Hippocampal formation (tissue), 2 donors: Measurements from ENCODE around the gene PCP2.

ENCODE experiments used
- DNase-seq, 2 donors: peaks; one replicate each; lab custom pipeline; 2025; lab: John Stamatoyannopoulos, UW

Gene PCP2

GRCh38 chr19:7633698-7634097 is at the start of gene PCP2:
Gene PCP2 (minus strand): TSS chr19:7633719. CDS start chr19:7633457, 262 bp downstream.
- DNase-seq: no peak

GRCh38 chr19:7682175-7682855 is 48.8 kb upstream of the PCP2 start:
- no peak for DNase-seq

GRCh38 chr19:7681340-7682174 is 48.0 kb upstream of the PCP2 start:
- peak in 1 of 2 donors; percentile 23 for DNase-seq

- peak; percentile 62 to 77 for DNase-seq
These were observed 47.3 kb upstream of the PCP2 start, which contains the start of gene TRAPPC5 for GRCh38 chr19:7680606-7681339. Gene TRAPPC5 (plus strand): TSS chr19:7680833. CDS start chr19:7682254, 1,421 bp downstream.

- DNase-seq: no peak
These were observed 46.5 kb upstream of the PCP2 start for GRCh38 chr19:7679771-7680605.

- no peak for DNase-seq
These were observed 45.6 kb upstream of the PCP2 start for GRCh38 chr19:7678971-7679751.

- DNase-seq: no peak
These were observed 44.3 kb upstream of the PCP2 start for GRCh38 chr19:7677669-7678311.

- DNase-seq: no peak
These were observed 43.3 kb upstream of the PCP2 start, which contains the start of gene MCEMP1 for GRCh38 chr19:7676854-7677253. Gene MCEMP1 (plus strand): TSS chr19:7677090. CDS start chr19:7677121, 31 bp downstream.

GRCh38 chr19:7676376-7676775 is 42.9 kb upstream of the PCP2 start:
- no peak for DNase-seq

- DNase-seq: no peak
These were observed 40.8 kb upstream of the PCP2 start for GRCh38 chr19:7674010-7675005.

GRCh38 chr19:7672522-7672921 is 39.0 kb upstream of the PCP2 start:
- no peak for DNase-seq

GRCh38 chr19:7670790-7671189 is 37.3 kb upstream of the PCP2 start:
- no peak for DNase-seq

- no peak for DNase-seq
These were observed 36.7 kb upstream of the PCP2 start for GRCh38 chr19:7670150-7670783.

GRCh38 chr19:7669641-7670040 is 36.1 kb upstream of the PCP2 start:
- DNase-seq: no peak

GRCh38 chr19:7668842-7669241 is 35.3 kb upstream of the PCP2 start, which contains the start of gene RETN:
Gene RETN (plus strand): TSS chr19:7669049. CDS start chr19:7669327, 278 bp downstream.
- DNase-seq: no peak

- peak in 1 of 2 donors; percentile 19 for DNase-seq
These were observed 31.6 kb upstream of the PCP2 start for GRCh38 chr19:7665076-7665475.

GRCh38 chr19:7663706-7664105 is 30.2 kb upstream of the PCP2 start:
- no peak for DNase-seq

- no peak for DNase-seq
These were observed 29.1 kb upstream of the PCP2 start for GRCh38 chr19:7662657-7663056.
